HG02943 (cell line): ENCODE measurements around the gene LGI4.
"Not testable (repeated sequence)": the region's sequence is repeated elsewhere in the genome, so short reads cannot be mapped to it uniquely, and the experiment has no call there.

Experiments used
- ATAC-seq: cut with Tn5 transposase; IDR thresholded peaks from one replicate; pipeline ENCODE4 v1.9.1; 2021; ENCODE audit warnings: mild to moderate bottlenecking, low read depth, moderate library complexity; ENCODE audit not compliant: unreplicated experiment

LGI4 gene

DNA sequence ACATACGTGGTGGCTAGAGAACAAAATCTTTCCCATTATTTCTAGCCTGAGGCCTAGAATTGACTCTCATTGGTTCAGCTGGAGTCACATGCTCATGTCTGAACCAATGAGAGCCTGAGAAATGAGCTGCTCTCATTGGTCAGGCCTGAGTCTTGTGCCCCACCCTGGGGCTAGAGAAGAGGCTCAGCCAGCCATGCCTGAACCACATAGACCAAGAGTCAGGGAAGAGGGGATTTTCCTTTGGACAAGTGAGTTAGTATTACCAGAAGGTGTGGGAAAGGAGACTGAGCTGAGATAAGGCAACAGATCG, 26.5 kb upstream of the LGI4 start:
- no peak for ATAC-seq

GRCh38 chr19:35160629-35161433, 26.0 kb upstream of the LGI4 start:
- ATAC-seq: no peak

DNA sequence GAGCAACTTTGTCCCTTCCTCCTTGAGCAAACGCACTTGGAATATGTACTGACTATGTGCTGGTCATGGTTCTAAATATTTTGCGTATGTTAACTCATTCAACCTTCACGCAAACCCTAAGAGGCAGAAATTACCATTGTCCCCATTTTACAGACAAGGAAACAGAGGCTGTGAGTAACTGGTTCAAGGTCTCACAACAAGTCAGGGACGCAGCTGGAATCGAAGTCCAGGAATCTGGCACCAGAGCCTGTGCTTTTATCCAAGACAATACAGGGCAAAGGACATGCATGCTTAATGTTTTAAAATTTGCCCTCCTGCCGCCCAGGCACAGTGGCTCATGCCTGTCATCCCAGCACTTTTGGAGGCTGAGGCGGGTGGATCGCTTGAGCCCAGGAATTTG, 24.7 kb upstream of the LGI4 start:
- no peak for ATAC-seq

GRCh38 chr19:35157431-35157830, 22.6 kb upstream of the LGI4 start:
- ATAC-seq: no peak

DNA sequence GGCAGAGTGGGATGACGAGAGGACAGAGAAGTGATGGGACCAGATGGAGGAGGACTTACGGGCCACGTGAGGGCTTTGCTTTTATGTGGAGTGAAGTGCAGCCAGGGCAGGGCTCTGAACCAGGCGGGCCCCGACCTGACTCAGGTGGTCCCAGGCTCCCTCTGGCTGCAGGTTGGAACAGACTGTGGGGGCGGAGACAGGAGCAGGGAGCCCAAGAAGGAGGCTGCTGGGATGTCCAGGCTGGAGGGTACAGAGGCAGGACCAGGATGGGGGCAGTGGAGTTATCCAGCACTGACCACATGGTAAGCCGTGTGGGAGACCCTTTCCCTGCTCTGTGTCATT, 21.8 kb upstream of the LGI4 start:
- no peak for ATAC-seq

GRCh38 chr19:35155981-35156672, 21.3 kb upstream of the LGI4 start:
- no peak for ATAC-seq

DNA sequence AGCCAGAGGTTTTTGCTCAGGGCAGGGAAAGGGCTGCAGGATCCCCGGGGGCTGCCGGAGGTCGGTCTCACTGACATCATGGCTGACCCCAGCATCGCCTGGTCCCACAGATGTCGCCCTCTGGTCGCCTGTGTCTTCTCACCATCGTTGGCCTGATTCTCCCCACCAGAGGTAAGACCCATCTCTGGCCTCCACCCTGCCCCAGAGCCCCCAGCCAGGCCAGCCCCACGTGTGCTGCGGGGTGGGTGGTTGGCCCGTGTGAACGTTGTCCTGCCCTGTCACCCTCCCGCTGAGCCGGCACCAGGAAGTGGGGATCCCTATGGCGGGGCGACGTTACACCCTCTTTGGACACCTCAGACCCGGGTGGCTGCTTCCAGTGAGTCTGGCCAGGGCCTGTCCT, 20.6 kb upstream of the LGI4 start:
- ATAC-seq: no peak

DNA sequence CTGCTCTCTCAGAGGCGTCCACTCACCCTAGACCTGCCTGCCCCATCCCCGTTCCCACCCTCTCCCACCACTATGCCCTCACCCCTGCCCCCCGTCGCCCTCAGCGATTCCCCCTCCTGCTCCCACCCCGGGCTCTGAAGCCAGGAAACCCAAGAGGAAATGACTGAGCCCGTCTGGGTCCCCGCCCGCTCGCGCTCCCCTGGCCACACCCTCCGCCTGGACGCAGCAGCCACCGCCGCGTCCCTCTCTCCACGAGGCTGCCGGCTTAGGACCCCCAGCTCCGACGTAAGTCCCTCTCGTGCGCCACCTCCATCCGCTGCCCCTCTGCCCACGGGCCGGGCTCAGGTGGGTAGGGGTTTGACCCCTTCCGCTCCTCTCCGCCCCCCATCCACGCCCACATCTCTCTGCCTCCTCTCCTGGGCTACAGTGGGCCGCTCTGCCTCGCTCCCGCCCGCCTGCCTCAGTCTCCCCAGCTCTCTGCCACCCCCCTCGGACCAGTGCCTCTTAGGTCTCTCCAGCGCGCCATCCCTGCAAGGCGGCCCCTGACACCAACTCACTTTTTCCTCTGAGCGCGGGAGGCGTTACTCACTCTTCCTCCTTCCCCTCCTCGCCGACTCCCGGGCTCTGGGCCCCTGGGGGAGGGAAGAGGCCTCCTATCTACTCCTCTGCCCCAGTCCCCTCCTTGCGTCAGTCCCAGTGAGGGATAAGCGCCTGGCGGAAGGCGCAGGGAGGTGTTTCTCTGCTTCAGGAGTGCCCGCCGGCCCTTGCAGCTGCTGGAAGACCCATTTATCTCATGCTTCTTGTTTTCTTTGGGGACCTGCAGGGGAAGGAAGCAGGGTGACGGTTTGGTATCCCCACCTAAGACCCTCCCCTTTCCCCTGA, 19.9 kb upstream of the LGI4 start, which contains the start of gene FXYD5:
TSS of gene FXYD5 (plus strand) at position 211 of the 882 bp plus-strand sequence. CDS start 816 bp downstream, outside the sequence.
- ATAC-seq: no peak

- ATAC-seq: no peak
Observed at GRCh38 chr19:35153701-35154524, 19.1 kb upstream of the LGI4 start.

DNA sequence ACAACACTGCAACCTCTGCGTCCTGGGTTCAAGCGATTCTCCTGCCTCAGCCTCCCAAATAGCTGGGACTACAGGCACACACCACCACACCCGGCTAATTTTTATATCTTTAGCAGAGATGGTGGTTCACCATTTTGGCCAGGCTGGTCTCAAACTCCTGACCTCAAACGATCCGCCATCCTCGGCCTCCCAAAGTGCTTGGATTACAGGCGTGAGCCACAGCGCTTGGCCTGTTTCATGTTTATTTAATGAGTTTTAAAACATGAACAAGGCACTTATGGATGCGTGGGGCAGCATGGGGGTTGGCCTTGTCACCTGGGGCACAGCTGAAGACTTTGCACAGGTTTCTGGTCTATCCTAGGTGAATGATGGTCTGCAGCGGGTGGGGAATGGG, 18.3 kb upstream of the LGI4 start:
- ATAC-seq: not testable (repeated sequence)

DNA sequence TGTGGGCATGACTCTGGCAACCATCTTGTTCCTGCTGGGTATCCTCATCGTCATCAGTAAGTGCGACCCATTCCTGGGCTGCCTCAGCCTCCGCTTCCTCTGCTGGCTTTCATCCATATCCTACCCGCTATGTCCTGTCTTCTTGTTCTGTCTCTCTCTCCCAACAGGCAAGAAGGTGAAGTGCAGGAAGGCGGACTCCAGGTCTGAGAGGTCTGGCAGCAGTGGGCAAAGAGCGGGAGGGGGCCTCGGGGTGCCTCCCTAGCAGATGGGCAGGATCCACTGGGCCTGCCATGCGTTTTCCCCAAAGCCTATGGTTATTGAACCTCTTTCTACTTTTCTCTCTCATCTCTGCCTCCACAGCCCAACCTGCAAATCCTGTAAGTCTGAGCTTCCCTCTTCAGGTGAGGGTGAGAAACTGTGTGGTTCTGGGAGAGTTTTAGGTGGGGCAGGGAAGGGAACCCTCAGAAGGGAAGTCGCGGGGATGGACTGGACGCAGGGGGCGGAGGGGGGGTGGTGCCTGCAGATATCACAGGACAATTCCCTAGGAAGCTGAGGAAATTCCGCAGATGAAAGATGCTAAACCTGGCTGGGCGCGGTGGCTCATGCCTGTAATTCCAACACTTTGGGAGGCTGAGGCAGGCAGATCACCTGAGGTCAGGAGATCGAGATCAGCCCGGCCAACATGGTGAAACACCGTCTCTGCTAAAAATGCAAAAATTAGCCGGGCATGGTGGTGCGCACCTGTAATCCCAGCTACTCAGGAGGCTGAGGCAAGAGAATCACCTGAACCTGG, 16.6 kb upstream of the LGI4 start:
- ATAC-seq: no peak

DNA sequence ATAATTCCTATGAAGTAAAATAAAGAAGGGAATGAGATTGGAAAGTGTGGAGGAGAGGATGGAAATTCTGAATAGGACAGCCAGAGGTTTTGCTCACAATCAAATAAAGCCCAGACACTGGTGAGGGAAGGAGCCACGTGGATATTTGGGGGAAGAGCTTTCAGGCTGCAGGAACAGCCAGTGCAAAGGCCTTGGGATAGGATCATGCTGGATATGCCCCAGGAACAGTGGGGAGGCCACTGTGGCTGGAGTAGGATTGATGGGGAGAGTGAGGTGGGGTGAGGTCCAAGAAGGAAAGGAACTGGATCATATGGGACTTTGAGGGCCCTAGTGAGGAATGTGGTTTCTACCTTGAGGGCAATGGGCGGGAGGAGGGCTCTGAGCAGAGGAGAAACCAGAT, 15.6 kb upstream of the LGI4 start:
- ATAC-seq: no peak

- ATAC-seq: no peak
Observed at GRCh38 chr19:35149463-35149862, 14.6 kb upstream of the LGI4 start.

GRCh38 chr19:35146746-35147459, 12.0 kb upstream of the LGI4 start:
- no peak for ATAC-seq

- no peak for ATAC-seq
Observed at GRCh38 chr19:35144600-35145436, 10.0 kb upstream of the LGI4 start.

DNA sequence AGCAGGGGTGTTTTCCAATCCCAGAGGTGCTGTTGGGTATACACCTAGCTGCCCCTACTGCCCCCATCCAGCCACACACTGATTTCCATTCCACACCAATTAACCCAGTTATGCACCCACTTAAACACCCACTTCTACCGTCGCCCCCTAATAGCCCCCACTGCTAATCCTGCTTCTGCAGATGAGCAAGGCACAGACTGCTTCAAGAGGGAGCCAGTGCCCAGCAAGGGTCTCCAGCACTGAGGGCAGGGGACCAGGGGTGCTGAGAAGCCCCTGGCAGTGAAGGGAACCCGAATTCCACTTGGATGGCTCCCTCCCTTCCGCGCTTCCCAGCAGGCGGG, 9.4 kb upstream of the LGI4 start:
- ATAC-seq: no peak

DNA sequence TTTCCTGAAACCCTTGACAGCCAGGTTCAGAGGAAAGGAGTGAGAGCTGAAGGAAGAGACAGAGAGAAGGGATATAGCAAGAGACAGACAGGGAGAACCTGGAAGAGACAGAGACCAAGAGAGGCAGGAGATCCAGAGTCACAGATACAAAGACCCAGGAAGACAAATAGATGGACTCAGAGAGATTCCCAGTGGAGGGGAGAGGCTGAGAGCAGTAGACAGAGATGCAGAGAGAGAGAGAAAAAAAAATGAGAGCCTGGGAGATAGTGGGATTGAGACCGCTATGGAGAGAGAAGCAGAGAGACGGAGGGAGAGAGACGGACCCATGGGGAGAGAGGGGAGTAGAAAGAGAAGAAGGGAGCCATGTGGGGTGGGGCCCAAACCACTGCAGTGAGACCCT, 9.0 kb upstream of the LGI4 start:
- no peak for ATAC-seq

- no peak for ATAC-seq
Observed at GRCh38 chr19:35143231-35143715, 8.4 kb upstream of the LGI4 start, which contains the start of gene FXYD7. Gene FXYD7, plus strand, starts transcription at chr19:35143255. Its CDS starts 79 bp downstream, at chr19:35143334.
